Muscle of leg (tissue), 11 donors: ENCODE data around the gene MAP2K4. TPM values are rescaled to one million over a fixed set of nuclear protein-coding genes. Genes with fewer than 3 reads are reported as not detected.
A peak's percentile ranks its signal among the peaks of the same experiment; 100 is the strongest.

Experiments used
- DNase-seq: peaks from one replicate; pipeline ENCODE4 v3.0.0; 2013
- H3K27ac ChIP-seq: one replicate; pipeline ENCODE4 v1.5.1; 2013; ENCODE audit warnings: mild to moderate bottlenecking, low read length, control low read depth
- H3K27me3 ChIP-seq: one replicate; pipeline ENCODE4 v1.6.1; 2013; ENCODE audit warnings: low read length; ENCODE audit not compliant: control insufficient read depth, insufficient read depth
- H3K36me3 ChIP-seq: one replicate; pipeline ENCODE4 v1.6.1; 2013; ENCODE audit warnings: low read length; ENCODE audit not compliant: control insufficient read depth, insufficient read depth
- H3K4me1 ChIP-seq: one replicate; pipeline ENCODE4 v1.6.1; 2013; ENCODE audit warnings: low read length; ENCODE audit not compliant: control insufficient read depth, insufficient read depth
- H3K4me3 ChIP-seq: one replicate; pipeline ENCODE4 v1.5.1; 2013; ENCODE audit warnings: low read length, control low read depth
- H3K9me3 ChIP-seq: replicated peaks from 2 replicates; pipeline ENCODE4 v1.6.1; 2013; ENCODE audit warnings: low read depth, low read length; ENCODE audit not compliant: control insufficient read depth
- WGBS: methylation state at CpG from one replicate; pipeline ENCODE4 v1.1.5; 2013; ENCODE audit warnings: missing lambda C conversion rate; ENCODE audit not compliant: insufficient coverage; 5-methylcytosine and 5-hydroxymethylcytosine counted together
- polyA plus RNA-seq, 8 donors: library from polyadenylated mRNA; unstranded; fragments of 120-200 nt; gene quantifications; one replicate each; pipeline versions ENCODE4 v1.2.1 to v1.2.3, GENCODE V29; 2013; ENCODE audit warnings: inconsistent platforms in 1 of 8, low replicate concordance in 1 of 8; ENCODE audit not compliant: insufficient read length in 8 of 8, insufficient read depth in 1 of 8
- total RNA-seq: library from RNA; stranded (reverse); fragments of 120-200 nt; gene quantifications from one replicate; pipeline ENCODE4 v1.2.4, GENCODE V29; 2013

MAP2K4 gene
- total and polyA plus RNA-seq, 9 donors, result 17.6 to 34.0 (median 20.2) TPM

- Histone ChIP-seq H3K27ac (no peak overlapping the region), H3K4me1 (no peaks in the 10 kb centered on the region), H3K9me3 (no peaks in the 10 kb centered on the region), H3K36me3 (no peaks in the 10 kb centered on the region), H3K4me3 (no peak overlapping the region), H3K27me3 (no peaks in the 10 kb centered on the region)
- DNase-seq, result no peak
- no CpG with 5 or more reads among the region's 1 CpG for WGBS
Measured at GRCh38 chr17:12099412-12099811, 78.7 kb downstream of the MAP2K4 start.

- no peak for DNase-seq
- Histone ChIP-seq H3K9me3 (no peaks in the 10 kb centered on the region), H3K27ac (no peak overlapping the region), H3K27me3 (no peaks in the 10 kb centered on the region), H3K36me3 (no peaks in the 10 kb centered on the region), H3K4me3 (no peak overlapping the region), H3K4me1 (no peaks in the 10 kb centered on the region)
Measured at GRCh38 chr17:12104831-12105230, 84.2 kb downstream of the MAP2K4 start.

- no peaks in the 10 kb centered on the region for H3K9me3 ChIP-seq
- H3K4me1 ChIP-seq, result no peaks in the 10 kb centered on the region
- no peaks in the 10 kb centered on the region for H3K27me3 ChIP-seq
- H3K4me3 ChIP-seq, result no peak overlapping the region
- WGBS, result no CpG with 5 or more reads among the region's 1 CpG
- H3K27ac ChIP-seq, result no peak overlapping the region
- no peak for DNase-seq
- H3K36me3 ChIP-seq, result peaks cover 5% of the 10 kb centered on the region
Measured at GRCh38 chr17:12107905-12108304, 87.2 kb downstream of the MAP2K4 start.

- Histone ChIP-seq H3K27me3 (no peaks in the 10 kb centered on the region), H3K36me3 (peaks cover 22% of the 10 kb centered on the region), H3K27ac (no peak overlapping the region), H3K4me1 (no peaks in the 10 kb centered on the region), H3K4me3 (no peak overlapping the region), H3K9me3 (no peaks in the 10 kb centered on the region)
- DNase-seq, result no peak
- no CpG with 5 or more reads among the region's 2 CpGs for WGBS
Measured at GRCh38 chr17:12110906-12111305, 90.2 kb downstream of the MAP2K4 start.

GRCh38 chr17:12113156-12113555, 92.5 kb downstream of the MAP2K4 start:
- H3K27me3 ChIP-seq, result no peaks in the 10 kb centered on the region
- H3K36me3 ChIP-seq, result peaks cover 28% of the 10 kb centered on the region
- H3K27ac ChIP-seq, result no peak overlapping the region
- 79% methylated on average over 2 of the region's 2 CpGs for WGBS
- H3K4me3 ChIP-seq, result no peak overlapping the region
- no peaks in the 10 kb centered on the region for H3K4me1 ChIP-seq
- DNase-seq, result no peak
- no peaks in the 10 kb centered on the region for H3K9me3 ChIP-seq

GRCh38 chr17:12114686-12115418, 94.2 kb downstream of the MAP2K4 start:
- no peaks in the 10 kb centered on the region for H3K9me3 ChIP-seq
- H3K27me3 ChIP-seq, result no peaks in the 10 kb centered on the region
- H3K27ac ChIP-seq, result no peak overlapping the region
- peaks cover 31% of the 10 kb centered on the region for H3K36me3 ChIP-seq
- no peaks in the 10 kb centered on the region for H3K4me1 ChIP-seq
- WGBS, result 100% methylated on average over 1 of the region's 3 CpGs
- H3K4me3 ChIP-seq, result no peak overlapping the region
- DNase-seq, result no peak

- peaks cover 31% of the 10 kb centered on the region for H3K36me3 ChIP-seq
- no peak overlapping the region for H3K4me3 ChIP-seq
- no peaks in the 10 kb centered on the region for H3K4me1 ChIP-seq
- no peak for DNase-seq
- no peaks in the 10 kb centered on the region for H3K9me3 ChIP-seq
- no peaks in the 10 kb centered on the region for H3K27me3 ChIP-seq
- H3K27ac ChIP-seq, result no peak overlapping the region
Measured at GRCh38 chr17:12116143-12116542, 95.5 kb downstream of the MAP2K4 start.

- no peak for DNase-seq
- 100% methylated on average over 2 of the region's 3 CpGs for WGBS
- H3K27me3 ChIP-seq, result no peaks in the 10 kb centered on the region
- H3K4me3 ChIP-seq, result no peak overlapping the region
- peaks cover 21% of the 10 kb centered on the region for H3K36me3 ChIP-seq
- H3K9me3 ChIP-seq, result no peaks in the 10 kb centered on the region
- no peak overlapping the region for H3K27ac ChIP-seq
- no peaks in the 10 kb centered on the region for H3K4me1 ChIP-seq
Measured at GRCh38 chr17:12118617-12119016, 97.9 kb downstream of the MAP2K4 start.

- Histone ChIP-seq H3K27ac (peak overlapping the region; percentile 1), H3K9me3 (no peaks in the 10 kb centered on the region), H3K4me1 (no peaks in the 10 kb centered on the region), H3K27me3 (no peaks in the 10 kb centered on the region), H3K36me3 (peaks cover 17% of the 10 kb centered on the region), H3K4me3 (no peak overlapping the region)
- 51% methylated on average over 3 of the region's 6 CpGs for WGBS
- peak; percentile 33 for DNase-seq
Measured at GRCh38 chr17:12122075-12122474, 101.4 kb downstream of the MAP2K4 start.

- H3K36me3 ChIP-seq, result peaks cover 25% of the 10 kb centered on the region
- no peak overlapping the region for H3K4me3 ChIP-seq
- no peak overlapping the region for H3K27ac ChIP-seq
- no peak for DNase-seq
- no CpG with 5 or more reads among the region's 2 CpGs for WGBS
- no peaks in the 10 kb centered on the region for H3K4me1 ChIP-seq
- no peaks in the 10 kb centered on the region for H3K27me3 ChIP-seq
- H3K9me3 ChIP-seq, result no peaks in the 10 kb centered on the region
Measured at GRCh38 chr17:12127177-12127576, 106.5 kb downstream of the MAP2K4 start.

GRCh38 chr17:12127667-12128066, 107.0 kb downstream of the MAP2K4 start:
- no peaks in the 10 kb centered on the region for H3K4me1 ChIP-seq
- H3K4me3 ChIP-seq, result no peak overlapping the region
- DNase-seq, result no peak
- H3K9me3 ChIP-seq, result no peaks in the 10 kb centered on the region
- H3K27ac ChIP-seq, result no peak overlapping the region
- peaks cover 25% of the 10 kb centered on the region for H3K36me3 ChIP-seq
- no CpG with 5 or more reads among the region's 2 CpGs for WGBS
- H3K27me3 ChIP-seq, result no peaks in the 10 kb centered on the region
